GM19467 (cell line): Measurements from ENCODE around the gene CSPG4.

Source experiments
- ATAC-seq: cut with Tn5 transposase; IDR thresholded peaks from one replicate; pipeline ENCODE4 v1.9.1; 2021; ENCODE audit warnings: mild to moderate bottlenecking, moderate library complexity; ENCODE audit not compliant: unreplicated experiment

The CSPG4 gene

DNA sequence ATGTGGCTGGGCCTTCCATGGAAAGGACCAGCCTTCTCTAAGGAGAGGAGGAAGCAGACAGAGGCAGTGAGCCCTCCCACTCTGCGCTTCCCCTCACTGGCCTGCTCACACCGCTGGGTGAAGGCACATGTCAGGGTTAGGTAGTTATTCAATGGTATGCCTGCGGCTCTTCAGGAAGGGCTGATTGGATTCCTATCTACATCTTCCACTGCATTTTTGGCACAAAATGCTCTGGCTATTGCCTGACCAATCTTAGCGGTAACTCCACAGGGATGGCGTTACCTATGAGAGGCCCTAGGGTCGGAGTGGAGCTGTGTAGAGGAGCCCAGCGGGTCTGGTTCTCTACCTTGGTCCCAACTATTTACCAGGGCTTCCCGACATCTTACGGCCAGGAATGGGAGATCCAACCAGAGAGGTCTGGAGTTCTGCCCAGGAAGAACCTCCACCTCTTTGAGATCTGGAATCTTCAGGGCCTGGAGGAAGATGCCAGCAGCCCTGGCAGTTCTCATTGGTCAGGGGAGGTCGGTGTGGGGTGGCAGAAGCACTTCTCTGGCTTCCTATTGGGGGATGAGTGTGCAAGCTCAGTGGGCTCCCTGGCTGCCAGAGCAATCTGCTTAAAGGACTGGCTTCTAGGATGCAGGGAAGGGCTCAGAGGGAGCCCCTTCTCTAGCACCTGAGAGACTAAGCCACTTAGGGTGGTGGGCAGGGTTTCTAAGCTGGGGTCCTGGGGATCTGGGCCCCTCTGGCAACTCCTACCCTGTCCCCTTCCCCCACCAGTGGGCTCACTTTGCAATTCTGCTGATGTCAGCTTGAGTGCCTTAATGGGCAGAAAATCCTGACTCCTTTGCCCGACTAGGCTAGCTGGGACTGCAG, 40.7 kb downstream of the CSPG4 start:
- no peak for ATAC-seq

DNA sequence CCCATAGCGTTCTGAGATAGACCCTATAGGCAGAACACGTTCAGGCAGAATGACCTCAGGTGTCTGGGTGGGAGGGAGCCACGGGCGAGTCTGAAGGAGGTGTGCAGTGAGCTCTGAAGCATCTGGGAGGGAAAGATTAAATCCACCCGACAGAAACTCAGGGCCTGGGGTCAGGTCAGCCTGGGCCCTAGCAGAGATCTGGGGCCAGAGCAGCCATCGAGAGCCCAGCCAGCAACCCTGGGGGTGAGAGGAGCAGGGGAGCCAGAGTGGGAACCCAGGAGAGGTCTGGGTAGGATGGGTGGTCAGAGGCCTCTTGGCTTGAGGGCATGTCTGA, 42.8 kb downstream of the CSPG4 start:
- ATAC-seq, result no peak

DNA sequence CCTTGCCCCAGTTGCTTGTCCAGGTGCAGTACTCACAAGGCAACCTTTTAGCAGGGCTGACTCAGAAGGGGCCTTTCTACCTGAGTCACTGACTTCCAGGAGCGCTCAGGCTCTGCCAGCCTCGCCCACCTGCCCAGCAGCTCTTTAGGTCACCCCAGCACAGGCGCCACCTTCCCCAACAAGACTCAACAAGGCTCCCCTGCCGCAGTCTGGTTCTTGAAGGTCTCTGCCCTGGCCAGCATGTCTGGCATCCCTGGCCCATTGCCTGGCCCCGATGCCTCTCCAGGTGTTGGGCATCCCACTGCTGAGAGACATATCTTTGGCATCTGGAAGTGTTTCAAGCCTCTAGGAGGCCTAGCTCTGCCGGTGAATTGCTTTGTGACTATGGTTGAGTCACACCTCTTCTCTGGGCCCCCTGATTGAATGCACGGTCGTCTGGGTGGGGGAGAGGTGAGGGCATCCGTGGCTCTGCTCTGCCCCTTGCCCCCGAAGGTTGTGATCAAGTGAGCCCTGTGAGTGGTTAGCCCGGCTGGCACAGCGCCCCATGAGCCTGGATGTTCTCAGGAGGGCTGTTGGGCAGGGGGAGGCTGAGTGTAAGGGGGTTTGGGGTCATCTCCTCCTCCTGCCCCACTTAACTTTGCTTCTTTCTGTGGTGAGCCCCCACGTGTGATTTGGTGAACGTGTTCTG, 43.3 kb downstream of the CSPG4 start:
- ATAC-seq, result no peak

DNA sequence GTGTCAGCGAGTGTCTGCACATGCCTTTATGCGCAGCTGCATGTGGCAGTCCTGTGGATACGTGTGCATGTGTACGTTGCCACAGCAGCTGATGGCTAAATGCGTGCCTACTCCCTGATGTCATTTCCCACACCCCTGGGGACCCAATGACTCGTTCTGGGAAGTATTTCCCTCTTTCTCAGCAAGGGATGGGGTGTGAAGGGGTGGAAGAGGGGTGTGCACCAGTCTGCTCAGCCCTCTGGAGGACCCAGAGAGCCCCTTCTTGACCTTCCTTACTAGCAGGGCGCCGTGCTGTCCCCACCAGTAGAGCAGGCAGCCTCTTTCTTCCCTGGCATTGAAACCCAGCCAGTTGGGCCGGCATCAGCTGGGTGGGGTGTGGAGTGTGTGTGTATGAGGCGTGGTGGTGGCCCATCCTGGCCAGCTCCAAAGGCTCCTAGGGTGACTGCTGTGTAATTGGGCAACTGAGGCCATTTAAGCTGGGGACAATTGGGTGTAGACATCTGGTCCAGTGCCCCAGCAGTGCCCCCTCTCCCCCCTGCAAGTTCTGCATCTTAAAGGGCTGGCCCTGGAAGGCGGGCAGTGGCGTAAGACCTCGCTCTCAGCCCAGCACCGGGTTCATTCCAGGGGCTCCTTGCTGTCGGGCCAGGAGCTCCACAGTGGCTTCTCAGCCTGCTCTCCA, 45.7 kb downstream of the CSPG4 start:
- no peak for ATAC-seq

DNA sequence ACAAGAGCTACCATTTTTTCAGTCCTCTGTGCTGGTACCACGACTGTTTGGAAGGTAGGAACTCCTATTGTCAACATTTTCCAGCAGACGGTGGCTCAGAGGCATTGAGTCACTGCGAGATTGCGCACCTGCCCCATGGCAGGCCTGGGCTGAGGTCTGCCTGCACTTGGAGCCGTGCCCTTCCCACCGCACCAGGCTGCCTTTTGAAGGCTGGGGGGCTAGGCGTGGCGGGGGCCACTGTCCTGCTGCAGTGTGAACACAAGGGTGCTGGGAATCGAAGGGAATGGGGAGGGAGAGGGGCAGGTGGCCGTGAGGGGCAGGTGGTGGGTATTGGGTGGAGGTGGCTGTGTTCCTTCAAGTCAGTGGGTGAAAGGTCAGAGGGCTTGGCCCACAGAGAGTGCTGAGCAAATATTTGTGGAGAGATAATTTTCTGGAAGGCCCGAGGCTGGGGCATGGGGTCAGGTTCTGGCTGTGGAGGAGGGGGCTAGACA, 48.7 kb downstream of the CSPG4 start:
- ATAC-seq, result no peak

DNA sequence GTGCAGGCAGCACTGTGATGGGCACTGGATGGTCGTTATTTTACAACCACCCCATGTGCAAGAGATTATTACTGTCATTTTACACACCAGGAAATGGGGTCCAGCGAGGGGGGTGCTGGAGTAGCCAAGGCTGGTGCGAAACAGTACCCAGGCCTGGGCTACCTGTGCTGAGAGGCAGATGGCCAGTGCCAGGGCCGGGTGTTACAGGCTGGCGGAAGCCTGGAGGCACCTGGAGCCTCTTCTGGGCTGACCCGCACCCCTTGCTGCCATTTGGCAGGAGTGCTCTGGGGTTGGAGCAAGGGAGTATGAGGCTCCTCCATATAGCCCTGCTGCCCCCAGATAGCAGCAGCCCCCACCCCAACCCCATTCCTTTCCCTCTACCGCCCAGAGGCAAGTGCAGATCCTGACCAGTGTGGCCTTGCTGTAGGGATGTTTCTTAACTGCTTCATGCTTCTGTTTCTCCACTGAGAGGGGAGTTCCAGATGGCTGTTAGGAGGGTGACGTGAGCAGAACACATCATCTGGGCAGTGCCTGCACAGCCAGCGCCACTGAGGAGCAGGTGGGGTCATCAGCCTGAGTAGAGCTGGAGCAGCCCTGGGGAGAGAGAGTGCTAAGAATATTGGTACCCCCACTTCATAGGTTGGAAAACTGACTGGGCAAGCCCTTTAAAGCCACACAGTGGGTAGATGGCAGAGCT, 49.7 kb downstream of the CSPG4 start:
- ATAC-seq, result no peak

DNA sequence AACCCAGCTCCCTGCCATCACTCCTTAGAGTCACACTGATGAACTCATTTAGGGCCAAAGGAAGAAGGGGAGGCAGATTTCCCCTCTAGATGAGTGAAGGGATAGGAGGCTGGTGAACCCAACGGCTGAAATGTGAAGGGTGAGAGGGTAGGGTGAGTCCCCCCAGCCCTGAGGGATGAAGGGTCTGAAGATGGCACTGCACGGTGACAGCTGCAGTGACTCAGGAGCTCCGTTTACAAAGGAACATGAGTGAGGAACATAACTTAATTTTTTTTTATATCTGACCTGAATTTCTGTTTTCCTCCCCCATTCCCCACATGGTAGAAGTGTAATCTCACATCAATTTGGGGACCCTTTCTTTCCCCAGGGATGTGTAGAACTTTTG, 50.9 kb downstream of the CSPG4 start:
- no peak for ATAC-seq

DNA sequence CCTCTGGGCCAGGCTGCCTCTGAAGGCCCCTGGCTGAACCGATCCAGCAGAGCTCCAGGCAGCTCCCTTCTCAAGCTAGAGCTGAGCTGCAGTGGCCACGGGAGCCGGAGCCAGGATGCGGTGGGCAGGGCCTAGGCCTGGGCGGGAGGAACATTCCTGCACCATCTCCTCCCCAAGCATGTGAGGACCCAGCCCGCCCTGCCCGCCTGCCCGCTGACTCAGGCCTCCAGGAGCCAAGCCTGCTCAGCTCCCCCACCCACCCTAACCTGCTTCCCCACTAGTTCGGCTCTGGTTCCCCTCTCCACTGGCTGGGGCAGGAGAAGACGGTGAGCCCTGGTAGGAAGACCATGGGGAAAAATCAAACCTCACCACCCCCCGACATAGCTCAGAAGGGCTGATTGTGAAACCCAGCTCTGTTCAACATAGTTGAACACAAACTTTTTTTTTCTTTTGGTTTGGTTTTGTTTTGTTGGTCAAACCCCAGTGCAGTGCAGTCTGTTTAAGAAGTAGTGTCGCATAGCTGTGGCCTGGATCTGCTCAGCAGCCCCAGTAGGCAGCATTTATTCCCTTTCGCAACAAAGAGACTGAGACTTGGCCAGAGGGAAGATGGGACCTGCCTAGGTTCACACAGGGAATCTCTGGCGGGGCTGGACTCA, 51.4 kb downstream of the CSPG4 start:
- no peak for ATAC-seq

DNA sequence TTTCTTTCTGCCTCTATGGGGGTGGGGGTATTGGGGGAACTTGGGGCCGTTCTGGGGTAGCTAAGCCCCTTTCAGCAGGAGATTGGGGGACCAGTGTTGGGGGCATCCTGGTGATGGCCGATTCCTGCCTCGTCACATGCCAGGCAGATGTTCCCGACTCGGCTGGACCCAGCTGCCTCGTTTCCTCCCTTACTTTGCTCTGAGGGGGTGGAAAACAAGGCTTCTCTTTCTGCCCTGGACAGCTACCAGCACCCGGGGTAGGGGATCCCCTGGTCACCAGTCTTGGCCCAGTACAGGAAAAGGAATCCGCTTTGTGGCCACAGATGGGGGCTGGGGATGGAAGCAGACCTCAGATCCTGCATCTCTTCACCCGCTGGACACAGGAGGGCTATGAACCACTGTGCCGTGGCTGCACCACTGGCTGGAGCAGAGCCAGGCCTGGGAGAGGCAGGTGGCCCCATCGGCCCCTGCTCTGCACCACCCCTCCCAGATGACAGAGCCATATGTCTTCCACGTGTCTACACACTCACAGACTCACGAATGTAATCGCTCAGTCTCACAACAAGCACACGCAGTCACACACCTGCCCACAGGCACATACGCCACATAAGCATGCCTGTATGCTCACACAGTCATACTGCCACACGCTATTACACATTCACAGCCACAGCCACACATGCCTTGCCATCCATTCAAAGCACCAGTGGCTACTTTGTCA, 52.6 kb downstream of the CSPG4 start:
- no peak for ATAC-seq

DNA sequence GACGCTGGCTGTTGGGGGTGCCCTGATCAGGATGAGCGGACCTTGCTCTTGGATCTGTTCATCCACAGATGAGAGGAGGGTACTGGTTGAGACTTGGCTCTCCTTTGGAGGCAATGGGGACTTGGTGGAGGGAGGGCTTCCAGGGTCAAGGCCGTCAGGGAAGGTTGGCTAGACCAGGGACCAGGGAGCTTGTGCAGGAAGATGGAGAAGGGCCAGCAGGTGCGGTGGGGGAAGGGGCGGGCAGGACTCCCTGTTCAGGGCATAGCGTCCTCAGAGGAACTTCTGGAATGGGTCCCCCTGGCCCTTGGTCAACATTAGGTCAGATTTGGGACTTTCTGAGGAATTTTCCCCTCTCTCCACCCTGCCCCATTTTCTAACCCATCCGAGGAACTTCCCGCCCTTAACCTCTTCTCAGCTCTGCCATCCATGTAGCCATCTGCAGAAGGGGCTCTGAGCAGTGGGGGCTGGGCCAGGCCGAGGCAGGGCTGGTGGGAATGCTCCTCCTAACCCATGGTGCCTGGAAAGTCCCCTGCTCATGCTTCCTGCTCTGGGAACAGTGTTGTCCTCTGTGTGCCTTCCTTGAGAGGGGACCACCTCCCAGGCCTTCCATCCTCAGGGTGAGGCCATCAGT, 53.4 kb downstream of the CSPG4 start:
- ATAC-seq, result no peak

DNA sequence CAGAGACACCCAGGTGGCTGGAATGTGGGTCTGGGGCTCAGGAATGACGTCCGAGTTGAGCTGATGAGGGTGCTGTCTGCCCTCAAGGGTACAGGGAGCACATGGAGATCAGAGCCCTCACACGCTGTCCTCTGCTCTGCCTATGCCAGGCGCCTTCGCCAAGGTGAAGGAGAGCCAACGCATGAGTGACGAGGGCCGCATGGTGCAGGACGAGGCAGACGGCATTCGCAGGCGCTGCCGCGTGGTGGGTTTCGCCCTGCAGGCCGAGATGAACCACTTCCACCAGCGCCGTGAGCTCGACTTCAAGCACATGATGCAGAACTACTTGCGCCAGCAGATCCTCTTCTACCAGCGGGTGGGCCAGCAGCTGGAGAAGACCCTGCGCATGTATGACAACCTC, 55.8 kb downstream of the CSPG4 start:
- ATAC-seq, result no peak

DNA sequence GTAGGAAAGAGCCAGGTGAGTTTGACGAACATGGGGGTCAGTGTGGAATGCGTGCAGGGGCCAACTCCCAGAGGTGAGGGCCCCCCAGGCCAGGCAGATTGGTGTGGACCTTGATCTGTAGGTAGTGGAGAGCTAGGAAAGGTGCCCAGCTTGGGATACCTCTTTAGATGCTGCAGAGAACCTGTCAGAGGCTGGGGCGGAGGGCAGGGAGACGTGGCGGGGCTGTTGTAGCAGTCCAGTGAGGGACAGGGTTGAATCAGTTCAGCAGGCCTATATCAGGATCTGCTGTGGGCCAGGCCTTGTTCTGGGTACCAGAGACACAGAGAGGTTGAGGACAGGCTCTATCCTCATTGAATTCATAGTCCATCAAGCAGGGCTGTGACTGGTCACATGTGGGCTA, 56.3 kb downstream of the CSPG4 start:
- ATAC-seq, result no peak

DNA sequence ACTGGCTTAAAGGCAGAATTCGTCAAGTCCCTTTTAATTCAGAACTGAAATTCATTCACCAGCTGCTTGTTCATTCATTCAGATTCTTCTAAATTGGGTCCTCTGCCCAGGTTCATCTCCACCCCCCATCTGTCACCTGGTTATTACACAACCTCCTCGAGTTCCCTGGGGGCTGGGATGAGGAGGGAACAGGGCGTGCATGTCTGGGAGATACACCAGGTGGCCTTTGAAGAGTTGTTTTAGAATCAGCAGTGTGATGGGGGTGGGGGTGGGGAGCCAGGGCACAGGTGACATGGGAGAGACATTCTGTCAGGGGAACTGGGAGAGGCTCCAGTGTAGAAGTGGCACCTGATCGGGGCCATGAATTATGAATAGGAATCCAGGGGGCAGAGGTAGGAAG, 56.7 kb downstream of the CSPG4 start:
- ATAC-seq, result no peak

DNA sequence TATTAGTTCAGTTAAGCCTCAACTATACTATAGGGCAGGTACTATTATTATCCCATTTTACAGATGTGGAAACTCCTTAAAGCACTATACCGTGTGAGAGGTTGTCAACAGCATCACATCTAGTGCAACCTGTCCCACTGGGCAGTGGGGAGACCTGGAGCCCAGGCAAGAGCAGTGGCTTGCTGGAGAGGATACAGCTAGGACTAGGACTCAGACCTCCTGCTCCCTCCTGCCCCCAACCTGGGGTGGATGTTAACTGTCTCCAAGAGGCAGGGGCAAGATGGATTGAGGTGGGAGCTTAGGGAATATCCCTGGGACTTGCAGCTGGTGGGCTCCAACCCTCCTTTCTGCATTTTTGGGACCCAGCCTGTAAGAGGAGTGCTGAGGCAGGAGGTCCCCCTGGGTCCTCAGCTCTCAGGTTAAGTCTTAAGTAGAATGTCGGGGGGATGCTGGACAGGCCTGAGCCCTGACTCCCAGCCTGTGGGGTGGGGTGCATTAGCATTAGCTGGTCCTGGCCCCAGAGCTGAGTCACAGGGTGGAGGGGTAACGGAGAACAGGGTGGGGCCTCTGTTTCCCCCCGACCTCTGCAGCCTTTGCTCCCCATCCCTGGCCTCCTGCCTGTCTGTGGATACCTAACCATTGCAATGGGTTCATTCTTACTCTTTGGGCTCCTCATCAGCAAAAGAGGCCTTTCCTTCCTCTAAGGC, 58.3 kb downstream of the CSPG4 start:
- no peak for ATAC-seq

DNA sequence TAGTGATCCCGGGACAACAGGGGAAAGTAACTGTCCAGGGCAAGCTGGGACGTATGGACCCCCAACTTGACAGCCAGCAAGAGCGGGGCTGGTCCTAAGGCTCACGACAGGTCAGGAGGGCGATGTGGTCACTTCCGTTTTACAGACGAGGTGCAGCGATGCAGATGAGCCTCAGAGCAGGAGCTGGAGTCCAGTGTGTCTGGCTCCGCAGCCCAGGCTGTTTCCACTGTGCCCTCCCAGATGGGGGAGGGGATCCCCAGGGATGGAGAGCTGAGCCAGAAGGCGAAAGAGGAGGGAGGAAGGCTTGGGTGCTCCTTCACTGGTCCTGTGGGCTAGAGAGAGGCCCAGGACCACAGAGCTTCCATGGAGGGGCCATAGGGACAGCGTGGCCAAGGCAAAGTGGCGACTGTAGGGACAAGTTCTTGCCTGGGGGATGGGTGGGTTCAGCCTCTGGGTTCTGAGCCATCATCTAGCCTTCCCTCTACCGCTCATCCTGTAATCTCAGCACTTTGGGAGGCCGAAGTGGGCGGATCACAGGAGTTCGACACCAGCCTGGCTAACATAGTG, 59.2 kb downstream of the CSPG4 start:
- no peak for ATAC-seq

DNA sequence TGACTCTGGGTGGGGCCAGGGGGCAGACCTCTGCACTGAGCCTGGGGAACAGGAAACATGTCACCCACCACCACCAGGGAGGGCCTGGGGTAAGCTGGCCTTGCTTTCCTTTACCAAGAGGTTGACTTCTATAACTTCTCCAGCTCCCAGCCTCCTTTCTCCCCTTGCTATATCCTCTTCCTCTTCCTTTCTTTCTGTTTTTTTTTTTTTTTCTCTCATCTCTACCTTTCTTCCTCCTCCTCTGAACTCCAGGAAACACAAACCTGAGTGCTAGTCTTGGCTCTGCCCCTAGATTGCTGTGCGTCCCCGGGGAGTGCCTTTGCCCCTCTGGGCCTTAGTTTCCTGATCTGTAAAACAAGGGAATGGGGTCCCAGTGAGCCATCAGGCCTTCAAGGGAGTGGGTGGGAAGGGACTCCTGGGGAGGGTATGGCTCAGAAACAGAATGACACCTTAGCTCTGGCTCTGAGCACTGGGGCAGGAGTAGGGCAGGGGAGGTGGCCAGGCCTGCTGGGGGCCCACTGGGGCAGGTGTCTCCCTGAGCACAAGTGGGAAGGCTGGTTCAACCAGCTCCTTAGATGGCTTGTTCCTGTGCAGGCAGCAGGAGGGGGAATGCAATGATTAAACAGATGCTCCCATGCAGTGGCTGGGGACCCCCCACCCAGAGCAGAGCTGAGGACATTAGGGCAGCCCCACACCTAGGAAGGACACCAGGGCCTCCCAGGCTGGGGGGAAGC, 60.7 kb downstream of the CSPG4 start:
- no peak for ATAC-seq

DNA sequence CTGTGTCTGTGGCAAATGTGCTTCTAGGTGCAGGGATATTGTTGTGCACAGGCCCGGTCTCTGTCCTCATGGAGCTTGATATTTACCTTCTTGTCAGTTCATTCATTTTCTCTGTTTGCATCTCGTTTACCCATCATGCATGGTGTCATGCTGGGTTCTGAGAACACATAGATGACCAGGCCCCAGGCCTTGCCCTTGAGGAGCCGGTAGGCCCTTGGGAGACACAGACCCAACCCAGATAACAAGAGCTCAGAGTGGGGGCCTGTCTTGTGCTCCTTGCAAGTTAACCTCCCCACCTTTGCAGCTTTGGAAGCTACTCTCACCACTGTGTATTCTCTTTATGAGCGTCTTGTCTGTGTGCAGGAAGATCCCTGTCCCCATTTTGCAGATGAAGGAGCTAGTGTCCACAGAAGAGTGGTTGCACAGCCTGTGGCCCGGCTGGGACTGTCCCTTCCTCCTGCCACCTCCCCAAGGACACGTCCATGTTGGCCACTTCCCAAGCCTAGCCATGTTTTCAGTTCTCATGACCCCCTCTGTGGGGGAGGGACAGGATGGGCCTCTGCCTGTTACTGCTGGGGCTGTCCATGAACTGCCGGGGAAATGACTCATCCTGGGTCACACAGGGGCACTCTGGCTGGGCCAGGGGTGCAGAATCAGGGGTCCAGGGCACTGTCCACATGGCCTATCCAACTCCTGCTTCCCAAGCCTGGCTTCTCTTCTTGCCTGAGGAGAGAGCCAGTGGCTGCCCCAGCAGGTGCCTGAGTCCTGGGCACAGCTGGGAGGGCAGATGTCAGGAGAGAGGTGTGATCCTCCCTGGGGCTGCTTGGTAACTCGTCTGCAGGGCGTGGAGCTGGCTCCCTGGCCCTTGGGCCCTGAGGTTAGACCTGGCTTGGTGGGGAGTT, 61.5 kb downstream of the CSPG4 start:
- ATAC-seq, result no peak
